OCI-M2 (cell line): ENCODE measurements around the gene USHBP1.

Source experiments
- DNase-seq: peaks from one replicate; lab custom pipeline; 2025; ENCODE audit not compliant: unreplicated experiment; lab: John Stamatoyannopoulos, UW

USHBP1 gene

GRCh38 chr19:17240826-17241399, 23.6 kb downstream of the USHBP1 start:
- no peak for DNase-seq

GRCh38 chr19:17240062-17240752, 24.3 kb downstream of the USHBP1 start:
- no peak for DNase-seq

- no peak for DNase-seq
Measured at GRCh38 chr19:17237747-17238706, 26.5 kb downstream of the USHBP1 start.

GRCh38 chr19:17236811-17237543, 27.6 kb downstream of the USHBP1 start:
- DNase-seq = no peak

- no peak for DNase-seq
Measured at GRCh38 chr19:17235971-17236777, 28.4 kb downstream of the USHBP1 start.

GRCh38 chr19:17235300-17235970, 29.1 kb downstream of the USHBP1 start:
- DNase-seq = no peak

GRCh38 chr19:17234911-17235299, 29.6 kb downstream of the USHBP1 start:
- no peak for DNase-seq

GRCh38 chr19:17232258-17232657, 32.3 kb downstream of the USHBP1 start:
- DNase-seq = no peak

GRCh38 chr19:17229890-17230289, 34.7 kb downstream of the USHBP1 start:
- no peak for DNase-seq

- no peak for DNase-seq
Measured at GRCh38 chr19:17227798-17228367, 36.7 kb downstream of the USHBP1 start.

GRCh38 chr19:17226002-17226933, 38.3 kb downstream of the USHBP1 start, which contains the start of gene OCEL1:
Gene OCEL1, plus strand, starts transcription at chr19:17226226. Its CDS starts 22 bp downstream, at chr19:17226248.
- peak; percentile 92 for DNase-seq

GRCh38 chr19:17225053-17225452, 39.5 kb downstream of the USHBP1 start:
- DNase-seq = no peak

GRCh38 chr19:17220207-17220758, 44.3 kb downstream of the USHBP1 start:
- DNase-seq = no peak

- DNase-seq = no peak
Measured at GRCh38 chr19:17219286-17219685, 45.3 kb downstream of the USHBP1 start.

- DNase-seq = no peak
Measured at GRCh38 chr19:17216058-17216670, 48.4 kb downstream of the USHBP1 start.

- DNase-seq = no peak
Measured at GRCh38 chr19:17215127-17215971, 49.2 kb downstream of the USHBP1 start, which contains the start of gene USE1. Gene USE1, plus strand, starts transcription at chr19:17215357. Its CDS starts 49 bp downstream, at chr19:17215406.
